Measurements from ENCODE around the gene CFAP53. TPM values are rescaled to one million over a fixed set of nuclear protein-coding genes. Genes with fewer than 3 reads are reported as not detected.
A peak's percentile ranks its signal among the peaks of the same experiment; 100 is the strongest.

Gene CFAP53
- polyA plus RNA-seq, 1 of the 3 experiments (the other 2 are of a cell fraction): 1.6 TPM

DNA sequence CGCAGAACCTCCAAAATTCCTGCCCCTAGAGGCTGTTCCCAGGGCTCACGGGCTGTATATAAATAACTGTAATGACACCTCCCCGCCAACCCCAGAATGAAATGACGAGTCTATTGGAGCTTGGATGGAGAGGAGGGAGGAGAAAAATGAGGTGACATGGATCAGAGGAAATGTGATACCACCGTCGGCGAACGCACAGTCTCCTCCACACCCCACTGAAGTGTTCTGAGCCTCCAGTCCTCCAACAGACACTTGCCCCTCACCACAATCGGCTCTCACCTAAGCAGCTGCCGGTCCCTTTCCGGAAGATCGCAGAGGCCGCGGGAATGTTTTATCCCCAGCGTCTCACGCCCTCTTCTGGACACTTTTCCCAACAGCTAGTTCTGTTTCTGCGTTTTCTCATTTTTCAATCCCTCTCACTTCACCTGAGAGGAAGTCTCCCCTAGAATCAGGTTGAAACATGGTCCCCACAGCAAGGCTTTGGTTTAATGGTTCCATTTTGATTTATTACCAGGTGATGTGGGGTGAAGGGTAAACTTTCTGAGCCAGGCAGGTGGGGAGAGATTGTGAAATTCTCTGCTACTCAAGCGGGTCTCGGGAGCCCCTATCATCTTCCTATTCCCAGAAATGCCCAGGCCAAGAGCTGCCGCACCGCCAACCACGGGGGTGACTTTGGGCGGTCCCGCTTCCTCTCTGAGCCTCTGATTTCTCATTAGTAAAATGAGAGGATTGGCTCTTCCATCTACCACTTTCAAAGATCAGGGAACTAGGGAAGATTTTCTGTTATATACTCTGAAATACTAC lies 62.3 kb downstream of the CFAP53 start (continued):
- peak; percentile 66 for TF ChIP-seq CTCF (IDR thresholded peaks at IDR 0.05)

DNA sequence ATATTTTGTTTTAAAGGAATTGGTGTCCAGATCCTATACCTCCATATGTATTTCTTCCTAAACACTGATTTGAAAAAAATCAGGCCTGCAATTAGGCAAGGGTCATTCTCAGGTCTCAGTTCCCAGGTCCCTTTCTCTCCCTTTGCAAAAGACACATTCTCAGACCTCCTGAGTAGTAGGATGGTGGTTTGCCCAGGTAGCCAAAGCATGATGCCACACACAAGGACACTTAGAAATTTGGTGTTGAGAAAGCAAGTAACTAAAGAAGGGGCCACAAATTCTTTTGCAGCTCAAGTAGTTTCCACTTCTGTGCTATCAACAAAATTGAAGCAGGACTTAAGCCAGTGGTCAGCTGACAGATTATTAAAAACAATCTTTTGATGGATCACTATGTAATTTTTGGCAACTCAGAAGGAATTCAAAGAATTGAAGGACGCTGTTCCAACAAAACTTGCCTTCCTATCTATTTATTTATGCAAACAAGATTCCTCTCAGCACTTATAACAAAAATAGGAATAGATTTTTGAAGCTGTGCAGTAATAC lies 64.7 kb downstream of the CFAP53 start:
- no peak overlapping the region for H3K4me3 ChIP-seq (ENCODE audit: low read depth in 2 of 2, low read length in 1 of 2)
- H2AFZ ChIP-seq (ENCODE audit: low read depth): no peak overlapping the region
- H3K79me2 ChIP-seq (ENCODE audit: insufficient read depth): no peaks in the 10 kb centered on the region
- H3K4me1 ChIP-seq (ENCODE audit: control insufficient read depth in 1 of 2, insufficient read depth in 2 of 2, low read depth in 1 of 2, low read length in 1 of 2): peaks cover 0 to 2% of the 10 kb centered on the region in 2 experiments; a peak in 1 of 4 replicates
- H3F3A ChIP-seq (replicated peaks; ENCODE audit: insufficient read depth): no peaks in the 10 kb centered on the region
- H4K20me1 ChIP-seq (ENCODE audit: insufficient read depth): no peaks in the 10 kb centered on the region
- DNase-seq: no peak
- no peak overlapping the region for H3K9ac ChIP-seq
- ChIA-PET CTCF (interaction anchor here (0.9 to 4.7 kb wide), 5 partner anchors 9 to 692 kb away, joined by 3 to 37 read pairs (median 3); no protein-coding TSS in a partner anchor), POLR2A (no interaction called here)
- H3K27me3 ChIP-seq (ENCODE audit: insufficient read depth): peaks cover 4% of the 10 kb centered on the region
- H3K4me2 ChIP-seq: no peak overlapping the region
- no peak overlapping the region for H3K27ac ChIP-seq (ENCODE audit: low read depth in 2 of 2, low read length in 1 of 2)
- 9% methylated on average over 1 of the region's 1 CpG for WGBS (ENCODE audit: low lambda C conversion rate)
- TF ChIP-seq NRF1 (IDR thresholded peaks at IDR 0.05; ENCODE audit: low read depth, low read length) (no peak), RXRA (IDR thresholded peaks at IDR 0.05; ENCODE audit: borderline replicate concordance, low read depth) (no peak), RCOR1 (IDR thresholded peaks at IDR 0.05; ENCODE audit: low read length) (no peak), RAD21 (IDR thresholded peaks at IDR 0.05; ENCODE audit: low read length) (no peak), ELF1 (IDR thresholded peaks at IDR 0.05) (no peak)
- H3K9me3 ChIP-seq: no peaks in the 10 kb centered on the region
- no peaks in the 10 kb centered on the region for H3K36me3 ChIP-seq (replicated peaks in 1 of 2; ENCODE audit: control insufficient read depth in 1 of 2, insufficient read depth in 2 of 2, low read length in 1 of 2)
- no peaks in the 10 kb centered on the region for H3K9me2 ChIP-seq

- CTCF ChIA-PET: interaction anchor here (0.6 kb wide), 1 partner anchor 211 kb away, joined by 3 read pairs; no protein-coding TSS in a partner anchor
- no peak overlapping the region for H2AFZ ChIP-seq (ENCODE audit: low read depth)
- H3K4me3 ChIP-seq (ENCODE audit: low read depth in 2 of 2, low read length in 1 of 2): no peak overlapping the region
- 86% methylated on average over 1 of the region's 1 CpG for WGBS (ENCODE audit: low lambda C conversion rate)
- H3K27ac ChIP-seq (ENCODE audit: low read depth in 2 of 2, low read length in 1 of 2): no peak overlapping the region
- no peaks in the 10 kb centered on the region for H3K9me2 ChIP-seq
- no peaks in the 10 kb centered on the region for H3K36me3 ChIP-seq (replicated peaks in 1 of 2; ENCODE audit: control insufficient read depth in 1 of 2, insufficient read depth in 2 of 2, low read length in 1 of 2)
- TF ChIP-seq GABPA (IDR thresholded peaks at IDR 0.05; ENCODE audit: low read depth) (no peak), GATA2 (CRISPR knock-in tag; IDR thresholded peaks at IDR 0.05) (no peak), TAF1 (IDR thresholded peaks at IDR 0.05; ENCODE audit: borderline replicate concordance, low read depth, low read length) (no peak), NFIC (IDR thresholded peaks at IDR 0.05; ENCODE audit: borderline replicate concordance) (no peak), CHD2 (IDR thresholded peaks at IDR 0.05; ENCODE audit: low read length, partially characterized antibody) (no peak), MEF2A (IDR thresholded peaks at IDR 0.05; ENCODE audit: borderline replicate concordance, low read depth) (no peak), POLR2AphosphoS5 (IDR thresholded peaks at IDR 0.05; ENCODE audit: low read depth, low read length) (no peak), RAD21 (IDR thresholded peaks at IDR 0.05; ENCODE audit: low read length) (no peak), FOXJ3 (CRISPR knock-in tag; IDR thresholded peaks at IDR 0.05) (no peak), CTCF (IDR thresholded peaks at IDR 0.05) (no peak), YY1 (IDR thresholded peaks at IDR 0.05; ENCODE audit: low read depth) (no peak), RCOR1 (IDR thresholded peaks at IDR 0.05; ENCODE audit: low read length) (no peak), NRF1 (IDR thresholded peaks at IDR 0.05; ENCODE audit: low read depth, low read length) (no peak), USF1 (IDR thresholded peaks at IDR 0.05; ENCODE audit: borderline replicate concordance, low read depth) (no peak), FOXM1 (IDR thresholded peaks at IDR 0.05; ENCODE audit: low read depth) (no peak), JUND (IDR thresholded peaks at IDR 0.05) (no peak)
- TF ChIP-seq, protein P1, sequence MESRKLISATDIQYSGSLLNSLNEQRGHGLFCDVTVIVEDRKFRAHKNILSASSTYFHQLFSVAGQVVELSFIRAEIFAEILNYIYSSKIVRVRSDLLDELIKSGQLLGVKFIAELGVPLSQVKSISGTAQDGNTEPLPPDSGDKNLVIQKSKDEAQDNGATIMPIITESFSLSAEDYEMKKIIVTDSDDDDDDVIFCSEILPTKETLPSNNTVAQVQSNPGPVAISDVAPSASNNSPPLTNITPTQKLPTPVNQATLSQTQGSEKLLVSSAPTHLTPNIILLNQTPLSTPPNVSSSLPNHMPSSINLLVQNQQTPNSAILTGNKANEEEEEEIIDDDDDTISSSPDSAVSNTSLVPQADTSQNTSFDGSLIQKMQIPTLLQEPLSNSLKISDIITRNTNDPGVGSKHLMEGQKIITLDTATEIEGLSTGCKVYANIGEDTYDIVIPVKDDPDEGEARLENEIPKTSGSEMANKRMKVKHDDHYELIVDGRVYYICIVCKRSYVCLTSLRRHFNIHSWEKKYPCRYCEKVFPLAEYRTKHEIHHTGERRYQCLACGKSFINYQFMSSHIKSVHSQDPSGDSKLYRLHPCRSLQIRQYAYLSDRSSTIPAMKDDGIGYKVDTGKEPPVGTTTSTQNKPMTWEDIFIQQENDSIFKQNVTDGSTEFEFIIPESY (IDR thresholded peaks at IDR 0.05; ENCODE audit: borderline replicate concordance, low read depth): no peak
- H3K4me2 ChIP-seq: no peak overlapping the region
- no peak for DNase-seq
- H3F3A ChIP-seq (replicated peaks; ENCODE audit: insufficient read depth): no peaks in the 10 kb centered on the region
- POLR2A ChIA-PET: no interaction called here
- H3K27me3 ChIP-seq (ENCODE audit: insufficient read depth): peaks cover 17% of the 10 kb centered on the region
- H3K9me3 ChIP-seq: no peaks in the 10 kb centered on the region
- H3K4me1 ChIP-seq (ENCODE audit: control insufficient read depth in 1 of 2, insufficient read depth in 2 of 2, low read depth in 1 of 2, low read length in 1 of 2): peaks cover 0 to 2% of the 10 kb centered on the region in 2 experiments; a peak in 1 of 4 replicates
- no peak overlapping the region for H3K9ac ChIP-seq
- no peaks in the 10 kb centered on the region for H3K79me2 ChIP-seq (ENCODE audit: insufficient read depth)
- no peaks in the 10 kb centered on the region for H4K20me1 ChIP-seq (ENCODE audit: insufficient read depth)
Observed at GRCh38 chr18:50199921-50200320, 66.4 kb downstream of the CFAP53 start.
